HG03103 (cell line): ENCODE measurements around the gene FSTL3.
"Not testable (repeated sequence)": the region's sequence is repeated elsewhere in the genome, so short reads cannot be mapped to it uniquely, and the experiment has no call there.

Experiments used
- ATAC-seq: cut with Tn5 transposase; IDR thresholded peaks from one replicate; pipeline ENCODE4 v1.9.1; 2021; ENCODE audit warnings: low read depth; ENCODE audit not compliant: unreplicated experiment

The FSTL3 gene

GRCh38 chr19:676339-677105 is at the start of gene FSTL3:
FSTL3 (plus strand) TSS chr19:676392; CDS start chr19:676424, 32 bp downstream.
- no peak for ATAC-seq

- ATAC-seq, result not testable (repeated sequence)
These were observed 49.6 kb upstream of the FSTL3 start for GRCh38 chr19:626566-626965.

- no peak for ATAC-seq
These were observed 48.0 kb upstream of the FSTL3 start for GRCh38 chr19:628168-628567.

GRCh38 chr19:629515-629914 is 46.7 kb upstream of the FSTL3 start:
- not testable (repeated sequence) for ATAC-seq

GRCh38 chr19:629961-630714 is 46.1 kb upstream of the FSTL3 start:
- ATAC-seq, result no peak

- ATAC-seq, result no peak
These were observed 43.6 kb upstream of the FSTL3 start for GRCh38 chr19:632579-633067.

- ATAC-seq, result peak; percentile 72
These were observed 43.0 kb upstream of the FSTL3 start, which contains the start of gene POLRMT for GRCh38 chr19:633068-633785. POLRMT (minus strand) TSS chr19:633537; CDS start chr19:633512, 25 bp downstream.

- ATAC-seq, result no peak
These were observed 42.2 kb upstream of the FSTL3 start for GRCh38 chr19:633786-634639.

GRCh38 chr19:634975-635652 is 41.1 kb upstream of the FSTL3 start:
- ATAC-seq, result no peak

GRCh38 chr19:638906-639252 is 37.3 kb upstream of the FSTL3 start:
- no peak for ATAC-seq

GRCh38 chr19:639253-640160 is 36.7 kb upstream of the FSTL3 start, which contains the start of gene FGF22:
FGF22 (plus strand) TSS chr19:639879; CDS start chr19:639926, 47 bp downstream.
- ATAC-seq, result peak; percentile 43

GRCh38 chr19:640161-640558 is 36.0 kb upstream of the FSTL3 start:
- ATAC-seq, result no peak

GRCh38 chr19:640606-641189 is 35.5 kb upstream of the FSTL3 start:
- ATAC-seq, result no peak

GRCh38 chr19:641702-642101 is 34.5 kb upstream of the FSTL3 start:
- no peak for ATAC-seq

- ATAC-seq, result no peak
These were observed 33.1 kb upstream of the FSTL3 start for GRCh38 chr19:642767-643727.

GRCh38 chr19:643736-644135 is 32.5 kb upstream of the FSTL3 start:
- no peak for ATAC-seq

GRCh38 chr19:644363-644762 is 31.8 kb upstream of the FSTL3 start:
- ATAC-seq, result no peak
